Naive thymus-derived CD8-positive, alpha-beta T cell (primary cell): ENCODE data around the gene PPY. TPM values are rescaled to one million over a fixed set of nuclear protein-coding genes. Genes with fewer than 3 reads are reported as not detected.

ENCODE experiments used
- ATAC-seq, 2 donors: fragments of 150-1000 bp; cut with Tn5 transposase in 1 of 2; sonication (Bioruptor Pico), chemical (Tn5 transposase) in 1 of 2; 1 replicate in 1 of 2; 2 replicates in 1 of 2; pipeline ENCODE4 v1.10.0; 2021; ENCODE audit warnings: mild to moderate bottlenecking in 2 of 2, moderate library complexity in 2 of 2
- POLR2A ChIA-PET: fragments of 350-600 bp; sonication (Branson Sonifier 250); formaldehyde crosslinking; loops from one replicate; lab custom pipeline; 2021; ENCODE audit warnings: antibody characterized with exemption; lab: Charles Lee
- DNase-seq, 10 donors: peaks; one replicate each; pipeline versions ENCODE4 v3.0.0 to v3.0.0-alpha.2; 2020 to 2022
- H3K27ac Mint-ChIP-seq, 10 donors: one replicate each; pipeline ENCODE4 v1.8.0; 2020 to 2022; ENCODE audit warnings: mild to moderate bottlenecking in 10 of 10, mixed read lengths in 10 of 10, moderate library complexity in 4 of 10, inconsistent platforms in 1 of 10
- H3K27me3 Mint-ChIP-seq, 5 donors: one replicate each; pipeline ENCODE4 v1.8.0; 2021 to 2022; ENCODE audit warnings: mixed read lengths in 5 of 5
- H3K36me3 Mint-ChIP-seq, 3 donors: one replicate each; pipeline ENCODE4 v1.8.0; 2020 to 2022; ENCODE audit warnings: mixed read lengths in 3 of 3, mild to moderate bottlenecking in 2 of 3, inconsistent platforms in 1 of 3
- H3K4me1 Mint-ChIP-seq, 4 donors: one replicate each; pipeline ENCODE4 v1.8.0; 2021 to 2022; ENCODE audit warnings: mixed read lengths in 4 of 4
- H3K4me3 Mint-ChIP-seq, 10 donors: one replicate each; pipeline ENCODE4 v1.8.0; 2020 to 2022; ENCODE audit warnings: mild to moderate bottlenecking in 10 of 10, mixed read lengths in 10 of 10, moderate library complexity in 6 of 10, inconsistent platforms in 1 of 10
- H3K9me3 Mint-ChIP-seq, 9 donors: one replicate each; pipeline ENCODE4 v1.8.0; 2020 to 2022; ENCODE audit warnings: mixed read lengths in 9 of 9, mild to moderate bottlenecking in 3 of 9, inconsistent platforms in 1 of 9, moderate library complexity in 1 of 9
- polyA plus RNA-seq, 3 donors: library from polyadenylated mRNA; unstranded; fragments of 300-500 nt; fragmentation: Illumina TruSeq; gene quantifications; one replicate each; pipeline ENCODE4 v1.2.3, GENCODE V29; 2021
- total RNA-seq, 8 experiments: library from RNA in 2 of 8; stranded (reverse) in 2 of 8; gene quantifications; one replicate each; pipeline ENCODE4 v1.2.3 and lab custom pipeline; 2021 to 2026

Gene PPY
- total and polyA plus RNA-seq, 5 experiments from 2014 or later = not detected

GRCh38 chr17:43958748-43959352 is 16.6 kb upstream of the PPY start:
- H3K4me1 Mint-ChIP-seq = no peaks in the 10 kb centered on the region
- POLR2A ChIA-PET = no interaction called here
- no peaks in the 10 kb centered on the region for H3K9me3 Mint-ChIP-seq
- H3K4me3 Mint-ChIP-seq = no peak overlapping the region
- no peak for DNase-seq
- H3K27me3 Mint-ChIP-seq = peaks cover 9 to 36% (median 24%) of the 10 kb centered on the region in 5 donors
- ATAC-seq = no peak
- H3K36me3 Mint-ChIP-seq = no peaks in the 10 kb centered on the region
- no peak overlapping the region for H3K27ac Mint-ChIP-seq

DNA sequence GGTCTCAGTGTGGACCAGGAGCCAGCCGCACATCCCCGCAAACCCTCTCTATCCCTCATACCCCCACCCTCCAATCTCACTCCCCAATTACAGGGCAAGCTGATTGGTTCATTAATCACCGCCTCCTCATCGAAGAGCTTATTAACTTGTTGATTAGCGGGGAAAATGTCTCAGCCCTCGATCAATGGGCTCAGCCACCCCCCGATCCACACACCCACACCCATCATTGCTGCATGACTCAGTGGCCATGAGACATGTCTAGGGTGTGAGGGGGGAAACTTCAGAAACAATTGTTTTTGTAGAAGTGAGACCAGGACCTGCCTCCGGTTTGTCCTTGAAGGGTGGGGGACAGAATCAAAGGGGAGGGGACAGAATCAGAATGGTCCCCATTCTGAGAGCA is 13.9 kb upstream of the PPY start:
- DNase-seq (no peak), ATAC-seq (no peak)
- Mint-ChIP-seq H3K27ac (no peak overlapping the region), H3K9me3 (no peaks in the 10 kb centered on the region), H3K36me3 (no peaks in the 10 kb centered on the region), H3K4me1 (peaks cover 2 to 10% (median 4%) of the 10 kb centered on the region in 4 donors), H3K27me3 (peaks cover 15 to 45% (median 28%) of the 10 kb centered on the region in 5 donors), H3K4me3 (no peak overlapping the region)
- POLR2A ChIA-PET = no interaction called here

DNA sequence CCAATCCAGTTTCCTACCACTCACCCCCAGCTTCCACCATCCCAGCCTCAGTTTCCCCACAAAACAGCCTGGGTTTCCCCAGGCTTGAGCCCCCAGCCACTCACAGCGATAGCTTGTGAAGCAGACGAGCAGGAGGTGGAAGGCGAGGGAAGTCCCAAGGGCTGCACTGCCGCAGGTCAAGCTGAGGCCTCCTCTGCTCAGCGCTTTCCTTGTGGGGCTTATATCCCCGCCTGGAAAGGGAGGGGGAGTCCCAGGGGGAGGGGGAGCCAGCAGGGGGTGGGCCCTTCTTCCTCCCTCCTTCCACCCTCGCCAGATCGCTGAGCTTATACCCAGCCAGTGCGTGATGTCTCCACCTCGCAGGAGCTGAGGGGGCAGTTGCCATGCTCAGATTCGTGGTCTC is 11.5 kb upstream of the PPY start, which contains the start of gene PYY:
TSS of gene PYY (minus strand) at position 195 of the 400 bp plus-strand sequence. CDS start 457 bp downstream, outside the sequence.
- H3K9me3 Mint-ChIP-seq = no peaks in the 10 kb centered on the region
- POLR2A ChIA-PET = no interaction called here
- DNase-seq (no peak), ATAC-seq (no peak)
- no peaks in the 10 kb centered on the region for H3K36me3 Mint-ChIP-seq
- peak within 1 kb of the TSS in 1 of 10 donors; percentile 25 for H3K27ac Mint-ChIP-seq
- H3K4me3 Mint-ChIP-seq = peak within 1 kb of the TSS in 6 of 10 donors; percentile 20 to 50 (median 28)
- peaks cover 2 to 10% (median 4%) of the 10 kb centered on the region in 4 donors for H3K4me1 Mint-ChIP-seq
- peaks cover 19 to 65% (median 40%) of the 10 kb centered on the region in 5 donors for H3K27me3 Mint-ChIP-seq

- Mint-ChIP-seq H3K27ac (peak overlapping the region in 1 of 10 donors; percentile 25), H3K27me3 (peaks cover 19 to 65% (median 40%) of the 10 kb centered on the region in 5 donors), H3K4me1 (peaks cover 2 to 10% (median 4%) of the 10 kb centered on the region in 4 donors), H3K4me3 (peak overlapping the region in 5 of 10 donors; percentile 21 to 50 (median 33)), H3K36me3 (no peaks in the 10 kb centered on the region), H3K9me3 (no peaks in the 10 kb centered on the region)
- ATAC-seq (peak in 1 of 2 donors; percentile 44), DNase-seq (no peak)
- POLR2A ChIA-PET = no interaction called here
These were observed 10.7 kb upstream of the PPY start for GRCh38 chr17:43952724-43953666.

GRCh38 chr17:43952351-43952723 is 10.1 kb upstream of the PPY start:
- POLR2A ChIA-PET = no interaction called here
- ATAC-seq (no peak), DNase-seq (no peak)
- Mint-ChIP-seq H3K9me3 (no peaks in the 10 kb centered on the region), H3K4me1 (peaks cover 2 to 10% (median 4%) of the 10 kb centered on the region in 4 donors), H3K4me3 (peak overlapping the region in 1 of 10 donors; percentile 21), H3K27me3 (peaks cover 17 to 65% (median 40%) of the 10 kb centered on the region in 5 donors), H3K27ac (peak overlapping the region in 2 of 10 donors; percentile 57 to 67), H3K36me3 (no peaks in the 10 kb centered on the region)

GRCh38 chr17:43951750-43952149 is 9.5 kb upstream of the PPY start:
- Mint-ChIP-seq H3K9me3 (no peaks in the 10 kb centered on the region), H3K27ac (peak overlapping the region in 1 of 10 donors; percentile 67), H3K36me3 (no peaks in the 10 kb centered on the region), H3K27me3 (peaks cover 17 to 65% (median 40%) of the 10 kb centered on the region in 5 donors), H3K4me3 (peak overlapping the region in 3 of 10 donors; percentile 5 to 20 (median 8)), H3K4me1 (peaks cover 2 to 10% (median 4%) of the 10 kb centered on the region in 4 donors)
- ATAC-seq = no peak
- POLR2A ChIA-PET = no interaction called here
- DNase-seq = no peak

- Mint-ChIP-seq H3K4me3 (no peak overlapping the region), H3K27ac (no peak overlapping the region), H3K4me1 (peaks cover 2 to 10% (median 4%) of the 10 kb centered on the region in 4 donors), H3K27me3 (peaks cover 17 to 58% (median 41%) of the 10 kb centered on the region in 5 donors), H3K9me3 (no peaks in the 10 kb centered on the region), H3K36me3 (no peaks in the 10 kb centered on the region)
- ATAC-seq (no peak), DNase-seq (no peak)
- POLR2A ChIA-PET = no interaction called here
These were observed 8.3 kb upstream of the PPY start for GRCh38 chr17:43950554-43950953.

- H3K9me3 Mint-ChIP-seq = no peaks in the 10 kb centered on the region
- DNase-seq (no peak), ATAC-seq (no peak)
- no peak overlapping the region for H3K4me3 Mint-ChIP-seq
- H3K36me3 Mint-ChIP-seq = no peaks in the 10 kb centered on the region
- H3K27ac Mint-ChIP-seq = no peak overlapping the region
- POLR2A ChIA-PET = no interaction called here
- H3K27me3 Mint-ChIP-seq = peaks cover 17 to 51% (median 39%) of the 10 kb centered on the region in 5 donors
- peaks cover 2 to 10% (median 4%) of the 10 kb centered on the region in 4 donors for H3K4me1 Mint-ChIP-seq
These were observed 7.5 kb upstream of the PPY start for GRCh38 chr17:43949781-43950180.

DNA sequence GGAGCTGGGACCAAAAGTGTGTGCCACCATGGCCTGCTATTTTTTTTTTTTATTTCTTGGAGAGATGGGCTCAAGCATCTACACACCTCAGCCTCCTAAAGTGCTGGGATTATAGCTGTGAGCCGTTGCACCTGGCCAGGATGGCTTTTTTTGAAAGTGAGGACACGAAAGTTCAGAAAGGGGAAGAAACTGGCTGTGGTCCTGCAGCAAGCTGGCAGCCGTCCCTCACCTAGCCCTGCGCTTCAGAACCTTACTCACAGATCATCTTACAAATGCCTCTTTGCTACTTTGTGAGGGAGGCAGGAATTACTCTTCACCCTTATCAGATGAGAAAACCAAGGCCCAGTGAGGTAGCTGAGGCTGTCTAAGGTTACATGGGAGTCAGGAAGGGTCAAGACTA is 4.5 kb upstream of the PPY start:
- DNase-seq = no peak
- Mint-ChIP-seq H3K9me3 (no peaks in the 10 kb centered on the region), H3K27ac (no peak overlapping the region), H3K27me3 (peaks cover 8 to 28% (median 23%) of the 10 kb centered on the region in 5 donors), H3K4me3 (no peak overlapping the region), H3K4me1 (peaks cover 0 to 4% (median 2%) of the 10 kb centered on the region in 4 donors), H3K36me3 (no peaks in the 10 kb centered on the region)
- POLR2A ChIA-PET = no interaction called here
- ATAC-seq = no peak

GRCh38 chr17:43945074-43945829 is 3.0 kb upstream of the PPY start:
- DNase-seq (no peak), ATAC-seq (no peak)
- POLR2A ChIA-PET = no interaction called here
- no peak overlapping the region for H3K27ac Mint-ChIP-seq
- peaks cover 0 to 3% (median 0%) of the 10 kb centered on the region in 4 donors for H3K4me1 Mint-ChIP-seq
- H3K27me3 Mint-ChIP-seq = peaks cover 0 to 15% (median 10%) of the 10 kb centered on the region in 5 donors
- H3K36me3 Mint-ChIP-seq = no peaks in the 10 kb centered on the region
- no peak overlapping the region for H3K4me3 Mint-ChIP-seq
- no peaks in the 10 kb centered on the region for H3K9me3 Mint-ChIP-seq

DNA sequence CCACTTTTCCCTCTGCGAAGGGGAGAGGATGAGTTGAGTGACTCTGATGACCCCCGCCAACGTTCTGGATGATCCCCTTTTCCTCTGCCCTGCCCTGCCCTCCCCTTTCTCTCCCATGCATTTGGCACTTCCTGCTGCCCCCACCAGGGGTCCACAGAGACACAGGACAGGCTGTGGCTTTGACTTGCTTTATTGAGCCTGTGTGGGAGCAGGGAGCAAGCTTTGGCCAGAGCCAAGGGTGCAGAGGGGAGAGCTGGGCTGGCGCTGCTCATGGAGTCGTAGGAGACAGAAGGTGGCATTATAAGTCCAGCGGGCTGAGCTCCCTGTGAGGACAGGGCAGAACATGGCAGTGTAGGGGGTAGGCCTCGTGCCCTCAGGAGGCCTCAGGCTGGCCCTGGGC is 1.6 kb downstream of the PPY start:
- POLR2A ChIA-PET = interaction anchor here (1.3 kb wide), 1 partner anchor 13 kb away, joined by 3 read pairs; no protein-coding TSS in a partner anchor
- H3K27me3 Mint-ChIP-seq = peaks cover 0 to 3% (median 3%) of the 10 kb centered on the region in 5 donors
- H3K4me3 Mint-ChIP-seq = no peak overlapping the region
- H3K4me1 Mint-ChIP-seq = peaks cover 9 to 24% (median 17%) of the 10 kb centered on the region in 4 donors
- no peaks in the 10 kb centered on the region for H3K36me3 Mint-ChIP-seq
- H3K9me3 Mint-ChIP-seq = no peaks in the 10 kb centered on the region
- DNase-seq = peak in 1 of 10 donors; percentile 30
- no peak for ATAC-seq
- no peak overlapping the region for H3K27ac Mint-ChIP-seq

- no peak for DNase-seq
- H3K27me3 Mint-ChIP-seq = peaks cover 0 to 3% (median 3%) of the 10 kb centered on the region in 5 donors
- ATAC-seq = no peak
- no peaks in the 10 kb centered on the region for H3K36me3 Mint-ChIP-seq
- POLR2A ChIA-PET = interaction anchor here (1.3 kb wide), 1 partner anchor 12 kb away, joined by 3 read pairs; no protein-coding TSS in a partner anchor
- H3K9me3 Mint-ChIP-seq = no peaks in the 10 kb centered on the region
- peak overlapping the region in 2 of 10 donors; percentile 37 to 77 for H3K27ac Mint-ChIP-seq
- H3K4me1 Mint-ChIP-seq = peaks cover 9 to 24% (median 17%) of the 10 kb centered on the region in 4 donors
- peak overlapping the region in 1 of 10 donors; percentile 29 for H3K4me3 Mint-ChIP-seq
These were observed 2.4 kb downstream of the PPY start for GRCh38 chr17:43939886-43940285.
